HG03378 (cell line): Measurements from ENCODE around the gene ACER2.
A peak's percentile ranks its signal among the peaks of the same experiment; 100 is the strongest.

Experiments used
- ATAC-seq: cut with Tn5 transposase; IDR thresholded peaks from one replicate; pipeline ENCODE4 v1.9.1; 2021; ENCODE audit warnings: mild to moderate bottlenecking, moderate library complexity; ENCODE audit not compliant: unreplicated experiment

Gene ACER2

DNA sequence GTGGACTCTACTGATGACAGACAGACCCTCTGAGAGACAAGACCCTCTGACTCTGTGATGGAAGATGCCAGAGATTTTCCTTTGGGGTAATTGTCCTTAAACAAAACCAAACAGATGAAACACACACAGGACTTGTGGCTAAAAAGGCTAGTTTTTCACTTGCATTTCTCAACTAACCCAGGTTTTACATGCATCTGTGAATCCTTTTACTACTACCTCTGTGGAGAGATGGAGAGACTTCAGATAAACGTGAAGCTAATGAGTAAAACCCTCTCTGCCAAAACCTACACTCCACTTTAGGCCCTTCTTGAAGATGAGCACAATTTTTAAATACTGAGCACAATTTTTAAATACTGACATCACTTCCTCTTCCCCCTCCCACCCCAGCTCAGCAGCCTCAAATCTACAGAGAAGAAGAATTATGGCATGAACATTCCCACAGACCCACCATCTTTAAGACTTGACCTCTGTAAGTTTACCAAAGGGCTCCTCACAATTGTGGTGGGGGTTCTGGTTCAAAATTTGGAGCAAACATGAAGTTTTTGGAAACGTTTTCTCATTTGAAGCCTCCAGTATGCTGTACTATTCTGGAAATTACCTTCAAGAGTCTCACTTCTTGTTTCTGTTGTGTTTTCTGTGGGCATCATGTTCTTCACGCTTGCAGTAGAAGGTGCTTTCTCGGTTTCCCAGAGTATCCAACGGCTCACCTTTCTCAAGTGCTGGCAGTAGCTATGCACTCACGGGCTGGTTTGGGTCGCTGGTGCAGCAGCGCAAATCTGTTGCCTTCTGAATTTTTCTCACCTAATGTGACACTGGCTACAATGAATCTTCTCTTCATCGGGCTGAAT is 42.7 kb downstream of the ACER2 start:
- ATAC-seq, result peak; percentile 95

DNA sequence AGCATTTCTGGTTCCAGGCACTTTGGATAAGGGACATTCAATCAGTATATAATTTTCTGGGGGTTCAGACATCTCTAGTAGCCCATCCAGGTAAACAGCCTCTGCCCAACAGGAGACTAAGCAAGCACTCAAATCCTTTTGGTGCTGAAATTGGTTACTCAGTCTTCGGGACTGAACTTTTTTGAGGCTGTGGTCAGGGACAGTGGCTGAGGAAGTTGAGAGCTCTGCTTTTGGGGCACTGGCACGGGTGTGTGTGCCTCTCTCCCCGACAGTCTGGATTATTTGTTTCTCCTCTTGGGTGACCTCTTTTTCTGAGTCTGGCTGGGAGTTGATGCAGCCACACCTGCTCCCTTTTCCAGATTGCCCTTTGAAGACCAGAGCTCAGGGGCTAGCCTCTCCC is 47.6 kb downstream of the ACER2 start:
- ATAC-seq, result no peak

DNA sequence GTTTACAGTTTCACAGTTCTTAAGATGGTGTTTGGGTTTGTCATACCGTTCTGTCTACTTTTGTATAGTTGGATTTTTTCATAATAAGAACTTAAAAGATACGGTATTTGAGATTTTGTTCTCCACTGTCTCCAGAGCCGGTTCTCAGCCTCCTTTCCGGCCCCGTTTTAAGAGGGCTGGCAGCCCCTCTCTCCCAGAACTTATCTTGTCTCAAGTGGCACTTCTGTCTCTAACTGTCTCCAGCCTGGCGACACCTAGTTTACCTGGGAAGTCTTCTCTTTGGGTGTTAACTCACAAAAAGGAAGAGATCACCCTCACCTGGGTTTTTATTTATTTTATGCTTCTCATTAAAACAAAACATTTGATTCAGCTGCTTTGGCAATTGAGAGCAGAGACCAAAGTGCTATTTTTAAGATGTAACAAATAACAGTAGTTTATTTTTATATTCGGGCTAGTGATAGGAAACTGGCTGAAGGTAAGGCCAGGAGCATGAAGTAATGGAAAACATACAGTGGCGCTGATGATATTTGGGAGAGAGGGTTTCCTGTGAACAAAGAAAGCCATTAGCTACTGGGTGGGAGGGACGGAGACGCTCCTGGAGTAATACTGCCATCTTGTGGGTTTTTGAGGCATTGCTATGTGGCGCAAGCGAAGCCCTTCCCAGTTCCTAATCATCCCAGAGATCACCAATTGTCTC is 48.3 kb downstream of the ACER2 start:
- peak; percentile 83 for ATAC-seq

DNA sequence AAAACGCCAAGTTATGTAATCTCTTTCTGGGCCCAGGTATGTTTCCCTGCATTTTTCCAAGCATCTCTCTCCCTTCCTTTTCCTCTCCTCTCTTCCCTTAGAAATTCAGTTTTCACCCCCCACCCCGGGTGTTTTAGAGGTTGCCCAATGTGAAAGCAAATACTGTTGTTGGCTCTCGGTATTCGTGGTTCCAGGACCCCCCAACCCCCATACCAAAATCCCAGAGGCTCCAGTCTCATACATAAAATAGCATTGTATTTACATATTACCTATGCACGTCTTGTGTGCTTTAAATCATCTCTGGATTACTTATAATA is 48.8 kb downstream of the ACER2 start:
- ATAC-seq, result no peak

DNA sequence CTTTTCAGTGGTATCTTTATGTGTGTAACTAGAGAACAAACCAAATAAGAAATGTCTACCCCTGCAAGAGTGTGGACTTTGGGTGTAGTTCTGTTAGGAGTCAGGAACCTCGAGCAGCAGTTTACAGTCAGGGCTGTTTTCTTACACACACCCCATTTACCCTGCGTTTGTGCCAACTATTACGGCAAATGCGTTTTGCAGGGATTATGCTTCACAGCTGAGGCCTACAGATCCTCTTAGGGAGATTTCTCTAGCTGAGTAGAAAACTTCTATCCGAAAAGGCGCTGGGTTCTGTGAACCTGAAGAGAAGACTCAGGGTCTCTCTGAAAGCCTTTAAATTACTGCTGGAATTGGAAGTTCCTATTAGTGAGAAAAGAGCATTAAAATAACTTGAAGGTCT is 51.4 kb downstream of the ACER2 start:
- no peak for ATAC-seq

DNA sequence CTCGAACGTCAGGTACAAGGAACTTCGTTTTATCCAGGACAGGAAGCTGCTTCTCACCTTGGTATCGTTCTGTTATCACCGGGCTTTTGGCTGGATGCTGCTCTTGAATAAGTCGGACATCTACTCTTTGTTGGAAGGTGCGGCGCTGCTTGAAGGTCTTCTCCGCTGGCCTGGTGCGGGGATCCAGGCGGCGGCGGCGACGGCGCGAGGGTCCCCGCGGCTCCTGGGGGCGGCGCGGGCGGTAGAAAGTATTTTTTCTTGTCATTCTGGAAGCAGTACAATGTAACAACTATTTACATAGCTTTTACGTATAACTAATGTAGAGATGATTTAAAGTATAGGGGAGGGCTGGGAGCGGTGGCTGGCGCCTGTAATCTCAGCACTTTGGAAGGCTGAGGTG is 52.3 kb downstream of the ACER2 start:
- ATAC-seq, result no peak

DNA sequence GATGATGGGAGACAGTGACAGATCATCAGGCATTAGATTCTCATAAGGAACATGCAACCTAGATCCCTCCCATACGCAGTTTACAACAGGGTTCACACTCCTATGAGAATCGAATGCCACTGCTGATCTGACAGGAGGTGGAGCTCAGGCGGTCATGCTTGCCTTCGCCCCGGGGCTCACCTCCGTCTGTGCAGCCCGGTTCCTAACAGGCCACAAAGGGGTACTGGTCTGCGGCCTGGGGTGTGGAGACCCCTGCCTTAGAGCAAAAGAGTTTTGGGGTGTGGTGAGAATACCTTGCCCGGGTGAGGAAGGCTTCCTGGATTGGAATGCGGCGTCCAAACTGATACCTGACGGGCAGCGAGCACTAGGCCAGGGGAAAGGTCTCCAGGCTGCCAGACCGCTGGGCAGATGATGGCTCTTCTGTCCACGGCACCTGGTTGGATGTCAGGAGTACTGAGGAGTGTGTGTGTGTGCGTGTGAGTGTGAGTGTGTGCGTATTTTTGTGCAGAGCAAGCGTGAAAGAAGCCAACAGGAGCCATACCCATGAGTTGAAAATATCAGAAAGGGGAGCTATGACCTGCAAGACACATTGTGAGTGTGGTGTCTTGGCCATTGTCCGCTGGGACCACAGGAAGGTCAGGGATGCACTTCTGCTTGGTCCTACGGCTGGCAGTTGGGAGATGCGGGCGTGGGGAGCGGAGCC is 55.4 kb downstream of the ACER2 start:
- peak; percentile 10 for ATAC-seq

DNA sequence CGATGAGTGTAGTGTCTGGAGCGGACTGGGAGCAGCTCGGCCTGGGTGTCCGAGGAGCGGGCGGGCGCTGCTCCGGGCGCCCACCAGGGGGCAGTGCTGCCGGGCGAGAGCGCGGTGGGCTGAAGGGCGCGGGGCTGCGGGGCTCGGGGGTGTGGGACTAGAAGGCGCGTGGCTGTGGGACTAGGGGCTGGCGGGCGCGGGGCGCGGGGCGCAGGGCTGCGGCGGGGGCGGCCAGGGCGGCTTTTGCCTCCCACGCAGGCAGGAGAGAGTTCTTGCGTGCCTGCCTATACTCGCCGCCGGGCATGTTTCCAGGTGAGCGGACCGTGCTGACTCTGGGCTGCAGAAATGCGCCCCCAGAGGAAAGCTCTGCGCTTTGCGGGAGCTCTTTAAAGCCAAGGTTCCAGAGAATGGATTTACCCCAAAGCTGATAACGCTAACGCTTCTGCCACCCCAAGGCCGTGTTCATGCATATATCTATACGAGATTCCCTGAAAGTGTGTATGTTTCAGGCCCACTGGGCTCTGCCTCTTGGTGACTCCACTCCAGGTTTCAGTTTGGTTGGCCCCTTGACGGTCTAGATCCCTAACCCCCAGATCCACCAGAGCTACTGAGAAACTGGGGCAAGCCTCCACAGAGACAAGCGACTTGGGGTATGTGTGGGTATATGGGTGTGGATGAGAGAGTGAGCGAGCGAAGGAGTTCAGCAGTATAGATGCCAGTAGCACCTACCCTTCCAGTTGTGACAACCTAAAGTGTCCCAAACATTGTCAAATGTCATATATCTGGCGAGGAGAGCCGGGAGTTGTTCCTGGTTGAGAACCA is 56.2 kb downstream of the ACER2 start:
- ATAC-seq, result peak; percentile 86

DNA sequence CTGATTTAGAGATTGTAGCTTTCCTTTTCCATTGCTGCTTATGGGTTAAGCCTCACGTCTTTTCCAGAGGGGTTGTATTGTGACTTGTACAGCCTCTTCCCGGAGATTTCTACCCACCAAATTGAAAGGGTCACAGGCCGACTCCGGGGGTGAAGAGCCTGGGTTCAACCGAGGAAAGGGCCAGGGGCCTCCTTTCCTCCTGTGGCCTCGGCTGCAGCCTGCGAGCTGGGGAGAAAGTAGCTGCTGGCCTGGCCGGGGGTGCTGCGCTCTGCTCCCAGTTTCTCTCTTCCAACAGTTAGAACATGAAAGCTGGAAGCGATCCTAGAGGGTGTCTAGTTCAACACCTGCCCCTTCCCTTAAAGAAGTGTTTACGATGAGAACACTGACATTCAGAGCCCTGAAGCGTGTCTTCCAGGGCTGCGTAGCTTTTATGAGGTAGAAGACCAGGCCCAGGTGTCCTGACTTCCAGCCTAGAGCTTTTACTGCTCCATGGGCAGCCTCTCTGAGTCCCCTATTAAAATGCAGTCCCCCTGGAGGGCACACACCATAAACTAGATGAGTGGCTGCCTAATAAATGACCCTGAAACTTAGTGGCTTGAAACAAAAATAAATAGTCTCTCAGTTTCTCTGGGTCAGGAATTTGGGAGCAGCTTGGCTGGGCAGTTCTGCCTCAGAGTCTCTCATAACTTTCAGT is 56.9 kb downstream of the ACER2 start:
- no peak for ATAC-seq

DNA sequence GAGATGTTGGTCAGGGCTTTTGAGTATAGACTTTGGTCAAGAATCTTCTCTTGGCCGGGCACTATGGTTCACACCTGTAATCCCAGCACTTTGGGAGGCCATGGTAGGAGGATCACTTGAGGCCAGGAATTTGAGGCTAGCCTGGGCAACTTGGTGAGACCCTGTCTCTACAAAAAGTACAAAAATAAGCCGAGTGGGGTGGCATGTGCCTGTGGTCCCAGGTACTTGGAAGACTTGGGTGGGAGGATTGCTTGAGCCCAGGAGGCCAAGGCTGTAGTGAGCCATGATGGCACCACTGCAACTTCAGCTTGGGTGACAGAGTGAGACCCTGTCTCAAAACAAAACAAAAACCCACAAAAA is 57.5 kb downstream of the ACER2 start:
- ATAC-seq, result no peak

DNA sequence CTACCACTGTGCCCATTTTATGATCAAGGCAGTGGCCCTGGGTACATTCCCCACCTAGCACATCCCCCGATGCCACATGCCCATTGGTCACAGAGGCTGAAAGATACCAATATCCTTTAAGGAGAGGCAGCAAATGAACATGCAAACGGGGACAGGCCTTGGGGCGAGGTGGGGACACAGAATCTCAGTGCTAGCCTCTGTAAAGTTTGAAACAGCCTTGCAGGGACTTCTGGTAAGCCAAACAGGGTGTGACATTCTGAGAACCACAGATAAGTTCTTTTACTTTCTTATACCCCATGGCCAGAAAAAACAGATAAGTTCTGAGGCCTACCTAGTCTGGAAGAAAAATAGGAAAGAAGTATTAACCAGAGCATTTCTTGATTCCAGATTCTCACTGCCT is 60.5 kb downstream of the ACER2 start:
- no peak for ATAC-seq

DNA sequence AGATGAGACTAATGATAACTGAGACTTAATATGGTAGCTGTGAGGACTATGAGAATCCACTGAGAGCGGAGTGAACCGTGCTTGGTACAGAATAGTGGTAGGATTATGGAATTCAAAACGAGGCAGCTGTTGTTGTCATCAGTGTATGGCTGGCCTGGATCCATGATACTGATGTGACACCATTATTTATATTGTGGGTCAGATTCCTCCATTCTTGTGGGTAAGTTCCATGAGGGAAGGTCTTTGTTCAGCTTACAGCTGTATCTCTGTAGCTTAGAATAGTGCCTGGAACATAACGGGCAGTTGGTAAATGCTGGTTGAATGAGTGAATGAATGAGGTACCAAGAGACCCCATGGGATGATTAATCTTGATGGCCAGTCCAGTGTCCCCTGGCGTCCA is 61.8 kb downstream of the ACER2 start:
- ATAC-seq, result no peak

DNA sequence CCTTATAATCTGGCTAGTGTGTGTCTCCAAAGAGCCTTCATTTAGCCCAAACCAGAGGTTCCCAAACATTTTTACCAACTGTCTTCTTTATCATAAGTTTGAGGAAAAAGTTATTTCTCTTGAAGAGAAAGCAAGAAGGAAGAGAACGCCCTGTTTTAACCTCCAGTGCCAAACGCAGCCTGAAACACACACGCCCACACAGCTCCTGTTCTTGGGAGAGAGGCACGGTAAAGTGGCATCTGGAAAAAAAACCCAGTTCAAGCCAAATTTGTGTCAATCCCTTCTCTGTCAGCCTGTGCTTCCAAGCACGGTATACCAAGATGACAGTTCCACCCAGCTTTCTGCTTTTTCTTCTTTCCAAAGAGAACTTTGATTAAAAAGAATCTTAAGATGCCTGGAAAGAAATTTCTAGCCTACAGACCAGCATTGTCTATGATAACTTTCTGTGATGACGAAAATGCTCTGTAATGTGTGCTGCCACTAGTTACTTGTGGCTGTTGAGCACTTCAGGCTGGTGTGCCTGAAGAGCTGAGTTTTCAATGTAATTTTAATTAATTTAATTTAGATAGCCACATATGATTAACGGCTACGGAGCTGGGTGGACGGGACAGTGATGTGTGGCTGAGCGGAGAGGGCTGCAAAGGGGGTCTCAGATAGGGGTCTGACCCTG is 62.3 kb downstream of the ACER2 start:
- ATAC-seq, result no peak

DNA sequence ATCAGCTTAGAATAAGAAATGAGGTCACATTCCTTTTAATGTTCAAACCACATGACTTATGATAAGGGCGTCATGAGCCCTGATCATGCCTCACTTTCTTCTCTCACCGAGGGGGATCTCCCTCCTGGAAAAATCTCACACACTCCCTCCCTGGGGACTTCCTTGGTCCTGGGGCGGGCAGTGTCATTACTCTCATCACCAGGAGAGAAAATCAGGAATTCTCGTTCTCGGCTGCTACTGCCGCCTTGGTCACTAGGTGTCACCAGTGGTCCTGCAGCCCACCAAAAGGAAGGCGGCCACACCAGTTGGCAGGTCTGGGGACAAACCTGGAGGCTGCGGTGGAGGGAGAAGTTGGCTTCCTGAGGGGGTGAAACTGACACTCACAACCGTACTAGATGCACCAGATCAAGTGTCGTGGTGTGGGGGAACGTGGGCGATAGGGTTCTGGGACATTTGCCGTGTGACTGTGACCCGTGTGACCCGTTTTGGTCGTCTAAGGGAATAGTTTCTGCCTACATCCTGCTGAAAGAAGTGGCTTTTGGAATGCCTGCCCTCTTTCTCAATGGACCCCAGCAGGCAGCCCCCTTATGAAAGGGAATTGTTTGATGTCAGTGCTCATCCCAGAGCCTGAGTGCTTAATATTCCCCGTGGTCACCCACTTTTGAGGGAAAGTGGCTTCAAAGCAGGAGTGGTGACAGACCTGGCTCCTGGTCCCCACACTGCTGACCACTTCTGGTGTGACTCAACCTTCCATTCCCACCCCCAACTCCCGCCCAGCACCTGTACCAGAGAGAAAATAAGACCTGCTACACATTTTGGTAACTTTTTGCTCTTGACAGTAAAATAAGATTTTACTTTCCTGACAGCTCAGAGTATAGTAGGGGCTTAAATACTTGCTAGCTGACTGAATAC is 63.2 kb downstream of the ACER2 start:
- peak; percentile 76 for ATAC-seq

DNA sequence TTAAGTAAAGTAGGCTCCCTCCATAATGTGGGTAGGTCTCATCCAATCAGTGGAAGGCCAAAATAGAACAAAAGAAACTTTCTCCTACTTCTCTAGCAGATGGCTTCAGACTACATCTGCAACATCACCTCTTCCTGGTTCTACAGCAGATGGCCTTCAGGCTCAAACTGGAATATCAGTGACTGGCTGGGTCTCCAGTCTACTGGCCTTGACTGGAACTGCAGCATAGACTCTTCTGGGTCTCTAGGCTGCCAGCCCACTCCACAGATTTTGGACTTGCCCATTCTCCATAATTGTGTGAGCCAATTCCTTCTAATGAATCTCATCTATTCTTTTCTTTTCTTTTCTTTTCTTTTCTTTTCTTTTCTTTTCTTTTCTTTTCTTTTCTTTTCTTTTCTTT is 64.8 kb downstream of the ACER2 start:
- no peak for ATAC-seq

DNA sequence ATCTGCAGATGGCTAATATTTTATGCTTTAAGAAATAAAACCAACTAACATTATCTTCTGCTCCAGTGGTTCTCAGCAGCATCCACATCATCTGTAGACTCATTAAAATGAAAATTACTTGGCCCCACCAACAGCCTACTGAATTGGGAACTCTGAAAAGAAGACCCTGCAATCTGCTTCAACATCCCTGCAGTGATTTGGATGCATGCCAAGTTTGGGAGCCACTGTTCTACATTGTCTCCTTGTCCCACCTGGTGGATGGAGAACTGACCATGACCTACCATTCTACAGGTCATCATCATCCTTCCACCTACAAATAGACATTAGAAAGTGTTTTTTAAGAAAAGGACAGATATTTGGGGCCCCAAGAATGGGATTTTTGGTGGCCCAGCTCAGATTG is 71.1 kb downstream of the ACER2 start:
- ATAC-seq, result no peak

DNA sequence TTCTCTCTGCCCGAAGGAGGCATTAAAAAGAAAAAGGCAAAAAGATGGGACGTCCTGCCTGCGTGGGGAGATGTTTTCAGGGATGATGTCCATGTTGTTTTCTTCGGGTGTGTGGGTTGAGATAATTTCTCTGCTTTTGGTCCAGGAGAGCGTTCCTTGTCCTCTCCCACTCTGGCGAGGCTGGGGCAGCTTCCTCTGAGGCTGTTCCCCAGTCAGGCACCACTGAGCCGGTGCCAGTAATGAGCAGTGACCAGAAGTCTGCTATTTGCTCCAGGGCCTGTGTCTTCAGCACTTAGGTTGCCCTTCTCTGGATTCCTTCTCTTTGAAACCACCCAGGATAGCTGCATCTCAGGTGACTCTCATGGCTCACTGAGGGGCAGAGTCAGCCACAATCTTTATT is 71.5 kb downstream of the ACER2 start:
- ATAC-seq, result no peak

DNA sequence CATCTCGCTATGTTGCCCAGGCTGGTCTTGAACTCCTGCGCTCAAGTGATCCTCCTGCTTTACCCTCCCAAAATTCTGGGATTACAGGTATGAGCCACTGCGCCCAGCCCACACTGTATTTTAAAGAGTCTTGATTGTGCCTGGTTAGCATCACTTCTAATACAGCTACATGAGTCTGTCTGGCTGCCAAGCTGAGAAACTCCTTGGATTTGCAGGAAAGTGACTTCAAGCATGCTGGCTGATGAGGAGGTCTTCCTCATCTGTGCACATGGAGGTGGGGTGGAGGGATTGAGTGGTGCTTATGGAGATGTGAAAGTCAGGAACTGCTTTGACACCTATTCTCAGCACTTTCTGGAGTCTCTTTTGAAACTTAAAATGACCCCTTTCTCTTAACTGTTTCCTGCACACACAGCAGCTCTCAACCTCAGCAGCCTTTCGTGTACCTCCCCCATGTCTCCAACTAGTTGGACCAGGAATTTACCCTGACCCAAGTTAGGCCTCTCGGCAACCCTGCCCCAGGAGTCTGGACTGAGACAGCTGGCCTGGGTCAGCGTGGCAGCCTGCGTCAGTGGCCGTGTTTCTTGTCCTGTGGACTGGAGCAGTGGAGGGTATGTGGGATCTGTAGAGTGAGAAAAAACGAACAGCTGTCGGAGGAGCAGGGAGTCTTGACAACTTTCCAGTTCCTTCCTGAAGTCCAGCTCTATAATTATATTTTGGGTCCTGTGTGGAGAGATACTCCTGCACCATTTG is 72.5 kb downstream of the ACER2 start:
- ATAC-seq, result no peak
